Measurements from ENCODE around the gene SCGB1C2. TPM values are rescaled to one million over a fixed set of nuclear protein-coding genes. Genes with fewer than 3 reads are reported as not detected.

SCGB1C2 gene
- total RNA-seq, 2 experiments from 2014 or later = not detected

- DNase-seq (peak; percentile 31), ATAC-seq (no peak)
These were observed 7.7 kb downstream of the SCGB1C2 start for GRCh38 chr17:144936-145670.

GRCh38 chr17:145671-146541 is 8.5 kb downstream of the SCGB1C2 start:
- H3K9me3 Mint-ChIP-seq (ENCODE audit: low read depth) = no peaks in the 10 kb centered on the region
- ATAC-seq (no peak), DNase-seq (peak; percentile 37)
- no peak overlapping the region for H3K27ac Mint-ChIP-seq
- H3K4me3 Mint-ChIP-seq = no peak overlapping the region
- no peaks in the 10 kb centered on the region for H3K36me3 Mint-ChIP-seq
- peaks cover 2% of the 10 kb centered on the region for H3K4me1 Mint-ChIP-seq
- H3K27me3 Mint-ChIP-seq = no peaks in the 10 kb centered on the region
- CTCF ChIA-PET = interaction anchor here (1.3 kb wide), 1 partner anchor 37 kb away, joined by 3 read pairs; no protein-coding TSS in a partner anchor

More at GRCh38 chr17:144936-145670, 7.7 kb downstream of the SCGB1C2 start:
- no peaks in the 10 kb centered on the region for H3K27me3 Mint-ChIP-seq
- CTCF ChIA-PET = interaction anchor here (1.3 to 1.7 kb wide), 3 partner anchors 38 to 555 kb away, joined by 3 to 6 read pairs (median 4); no protein-coding TSS in a partner anchor
- peaks cover 2% of the 10 kb centered on the region for H3K4me1 Mint-ChIP-seq
- H3K4me3 Mint-ChIP-seq = no peak overlapping the region
- H3K27ac Mint-ChIP-seq = no peak overlapping the region
- H3K36me3 Mint-ChIP-seq = no peaks in the 10 kb centered on the region
- no peaks in the 10 kb centered on the region for H3K9me3 Mint-ChIP-seq (ENCODE audit: low read depth)

DNA sequence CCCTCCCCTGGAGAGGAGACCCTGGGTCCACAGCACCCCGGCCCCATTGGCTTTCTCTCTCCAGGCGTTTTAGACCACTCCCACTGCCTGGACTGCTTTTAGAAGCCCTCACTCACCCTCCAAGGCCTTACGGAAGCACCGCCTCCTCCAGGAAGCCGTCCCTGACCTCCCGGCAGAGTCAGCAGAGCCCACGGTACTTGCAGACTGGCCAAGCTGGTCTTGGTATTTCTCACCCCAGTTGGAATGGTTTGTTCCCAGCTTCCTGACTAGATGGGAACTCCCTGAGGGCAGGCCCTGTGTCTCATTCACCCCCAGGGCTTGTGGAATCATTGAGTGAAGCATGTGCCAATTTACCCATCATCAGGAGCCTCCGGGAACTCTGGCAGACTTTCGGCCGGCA is 9.2 kb downstream of the SCGB1C2 start:
- ATAC-seq (no peak), DNase-seq (no peak)
- no peaks in the 10 kb centered on the region for H3K27me3 Mint-ChIP-seq
- H3K36me3 Mint-ChIP-seq = no peaks in the 10 kb centered on the region
- H3K4me1 Mint-ChIP-seq = peaks cover 2% of the 10 kb centered on the region
- H3K9me3 Mint-ChIP-seq (ENCODE audit: low read depth) = no peaks in the 10 kb centered on the region
- H3K27ac Mint-ChIP-seq = no peak overlapping the region
- H3K4me3 Mint-ChIP-seq = no peak overlapping the region
- CTCF ChIA-PET = interaction anchor here (1.3 kb wide), 1 partner anchor 36 kb away, joined by 3 read pairs; no protein-coding TSS in a partner anchor

DNA sequence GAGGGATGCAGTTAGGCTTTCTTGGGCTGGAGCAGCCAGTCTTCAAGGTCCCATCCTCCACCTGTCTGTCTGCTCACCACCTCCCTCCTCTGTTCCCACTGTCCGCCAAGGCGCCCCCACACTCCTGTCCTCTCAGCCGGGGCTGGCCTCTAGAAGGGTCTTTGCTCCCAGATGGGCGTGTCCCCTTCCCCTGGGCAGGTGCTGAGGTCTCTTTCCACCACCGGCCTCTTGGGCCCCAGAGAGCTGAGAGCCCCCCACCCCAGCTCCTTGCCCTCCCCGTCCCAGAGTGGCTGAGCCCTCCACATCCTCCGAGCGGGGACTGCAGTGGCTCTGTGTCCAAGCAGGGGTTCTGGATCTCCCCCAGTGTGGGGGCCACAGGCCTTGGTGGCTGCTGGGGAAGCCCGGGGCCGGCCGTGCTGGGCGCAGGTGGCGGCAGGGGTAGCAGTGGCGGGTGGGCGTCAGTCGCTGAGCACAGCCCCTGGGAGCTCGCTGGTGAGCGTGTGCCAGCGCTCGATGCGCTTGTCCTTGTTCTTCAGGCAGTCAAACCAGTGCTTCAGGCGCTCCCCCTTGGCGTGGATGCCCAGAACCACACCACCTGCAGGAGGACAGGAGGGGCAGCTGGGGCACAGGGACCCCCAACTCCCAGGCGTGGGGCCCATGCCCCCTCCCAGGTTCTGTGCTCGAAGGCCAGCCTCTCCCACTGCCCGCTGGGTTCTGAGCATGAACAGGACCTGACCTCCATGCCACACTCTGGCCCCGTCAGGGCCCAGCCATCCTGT is 9.8 kb downstream of the SCGB1C2 start:
- peaks cover 2% of the 10 kb centered on the region for H3K4me1 Mint-ChIP-seq
- peak; percentile 25 for DNase-seq
- H3K27ac Mint-ChIP-seq = no peak overlapping the region
- H3K27me3 Mint-ChIP-seq = no peaks in the 10 kb centered on the region
- no peaks in the 10 kb centered on the region for H3K36me3 Mint-ChIP-seq
- CTCF ChIA-PET = no interaction called here
- no peak overlapping the region for H3K4me3 Mint-ChIP-seq
- no peaks in the 10 kb centered on the region for H3K9me3 Mint-ChIP-seq (ENCODE audit: low read depth)
- no peak for ATAC-seq

GRCh38 chr17:147796-148740 is 10.7 kb downstream of the SCGB1C2 start:
- DNase-seq = no peak
- CTCF ChIA-PET = no interaction called here
- H3K27me3 Mint-ChIP-seq = no peaks in the 10 kb centered on the region
- peaks cover 2% of the 10 kb centered on the region for H3K4me1 Mint-ChIP-seq
- H3K27ac Mint-ChIP-seq = no peak overlapping the region
- ATAC-seq = no peak
- no peaks in the 10 kb centered on the region for H3K9me3 Mint-ChIP-seq (ENCODE audit: low read depth)
- H3K36me3 Mint-ChIP-seq = no peaks in the 10 kb centered on the region
- H3K4me3 Mint-ChIP-seq = no peak overlapping the region

GRCh38 chr17:148757-149156 is 11.4 kb downstream of the SCGB1C2 start:
- no peak overlapping the region for H3K4me3 Mint-ChIP-seq
- H3K27me3 Mint-ChIP-seq = no peaks in the 10 kb centered on the region
- CTCF ChIA-PET = no interaction called here
- H3K27ac Mint-ChIP-seq = no peak overlapping the region
- ATAC-seq (no peak), DNase-seq (no peak)
- H3K9me3 Mint-ChIP-seq (ENCODE audit: low read depth) = no peaks in the 10 kb centered on the region
- no peaks in the 10 kb centered on the region for H3K36me3 Mint-ChIP-seq
- no peaks in the 10 kb centered on the region for H3K4me1 Mint-ChIP-seq

DNA sequence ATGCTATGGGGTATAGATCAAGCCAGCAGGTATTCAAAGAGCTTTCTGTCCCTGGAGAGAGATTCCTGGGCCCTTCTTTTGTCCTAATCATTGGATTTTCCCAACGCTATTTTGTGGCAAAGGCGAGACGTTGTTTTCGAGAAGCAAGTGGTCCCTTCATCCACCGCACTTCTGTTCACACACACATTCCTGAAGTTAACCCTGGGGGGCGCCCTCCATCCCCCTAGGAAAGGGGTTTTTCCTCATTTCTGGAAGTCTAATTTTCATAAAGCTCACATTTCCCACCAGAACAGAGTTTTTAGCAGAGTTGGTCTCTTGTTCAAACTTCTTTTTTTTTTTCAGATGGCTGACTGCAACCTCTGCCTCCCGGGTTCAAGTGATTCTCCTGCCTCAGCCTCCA is 11.9 kb downstream of the SCGB1C2 start:
- CTCF ChIA-PET = interaction anchor here (1.3 kb wide), 1 partner anchor 114 kb away, joined by 3 read pairs; no protein-coding TSS in a partner anchor
- Mint-ChIP-seq H3K36me3 (no peaks in the 10 kb centered on the region), H3K9me3 (ENCODE audit: low read depth) (no peaks in the 10 kb centered on the region), H3K27ac (no peak overlapping the region), H3K4me3 (no peak overlapping the region), H3K4me1 (no peaks in the 10 kb centered on the region), H3K27me3 (no peaks in the 10 kb centered on the region)
- DNase-seq (no peak), ATAC-seq (no peak)

- no peaks in the 10 kb centered on the region for H3K36me3 Mint-ChIP-seq
- H3K27me3 Mint-ChIP-seq = no peaks in the 10 kb centered on the region
- no peak overlapping the region for H3K27ac Mint-ChIP-seq
- ATAC-seq (no peak), DNase-seq (no peak)
- H3K9me3 Mint-ChIP-seq (ENCODE audit: low read depth) = no peaks in the 10 kb centered on the region
- no peaks in the 10 kb centered on the region for H3K4me1 Mint-ChIP-seq
- no peak overlapping the region for H3K4me3 Mint-ChIP-seq
- CTCF ChIA-PET = interaction anchor here (1.3 kb wide), 1 partner anchor 113 kb away, joined by 3 read pairs; no protein-coding TSS in a partner anchor
These were observed 12.7 kb downstream of the SCGB1C2 start for GRCh38 chr17:149897-150584.

- H3K27me3 Mint-ChIP-seq = no peaks in the 10 kb centered on the region
- CTCF ChIA-PET = no interaction called here
- no peak for DNase-seq
- ATAC-seq = no peak
- H3K36me3 Mint-ChIP-seq = no peaks in the 10 kb centered on the region
- no peaks in the 10 kb centered on the region for H3K9me3 Mint-ChIP-seq (ENCODE audit: low read depth)
- no peak overlapping the region for H3K4me3 Mint-ChIP-seq
- no peak overlapping the region for H3K27ac Mint-ChIP-seq
- H3K4me1 Mint-ChIP-seq = no peaks in the 10 kb centered on the region
These were observed 13.6 kb downstream of the SCGB1C2 start for GRCh38 chr17:151004-151403.

DNA sequence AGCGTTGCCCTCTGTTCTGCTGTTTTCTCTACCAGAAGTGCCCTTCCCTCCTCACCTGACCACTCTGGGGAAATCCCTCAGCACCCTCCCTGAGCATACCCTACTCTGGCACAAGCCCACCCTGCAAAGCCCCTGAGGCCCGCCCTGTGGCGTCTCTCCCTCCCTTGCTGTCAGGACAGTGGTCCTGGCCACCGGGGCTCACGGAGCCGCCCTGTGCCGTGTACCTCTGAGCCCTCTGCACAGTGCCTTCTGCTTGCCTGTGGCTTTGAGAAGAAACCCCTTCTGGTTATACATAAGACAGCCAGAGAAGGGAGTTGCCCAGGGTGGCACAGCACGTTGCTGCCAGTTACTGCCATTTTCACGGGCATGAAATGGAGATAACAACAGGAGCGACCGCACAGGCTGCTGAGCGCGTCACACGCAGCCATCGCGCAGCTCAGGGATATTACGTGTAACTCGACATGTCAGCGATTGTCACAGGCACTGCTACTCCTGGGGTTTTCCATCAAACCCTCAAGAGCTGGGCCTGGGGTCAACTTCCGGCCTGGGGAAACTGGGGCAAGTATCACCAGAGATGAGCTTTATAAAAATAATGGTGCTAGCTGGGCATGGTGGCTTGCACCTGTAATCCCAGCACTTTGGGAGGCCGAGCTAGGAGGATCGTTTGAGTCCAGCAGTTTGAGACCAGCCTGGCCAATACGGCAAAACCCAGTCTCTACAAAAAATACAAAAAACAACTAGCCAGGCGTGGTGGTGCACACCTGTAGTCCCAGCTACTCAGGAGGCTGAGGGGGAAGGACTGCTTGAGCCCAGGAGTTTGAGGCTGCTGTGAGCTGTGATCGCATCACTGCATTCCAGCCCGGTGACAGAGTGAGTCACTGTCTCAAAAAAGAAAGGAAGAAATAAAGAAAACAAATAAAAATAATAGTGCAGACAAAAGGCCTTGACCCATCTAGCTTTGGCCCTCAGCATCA is 14.8 kb downstream of the SCGB1C2 start:
- Mint-ChIP-seq H3K27ac (no peak overlapping the region), H3K36me3 (no peaks in the 10 kb centered on the region), H3K4me1 (no peaks in the 10 kb centered on the region), H3K9me3 (ENCODE audit: low read depth) (no peaks in the 10 kb centered on the region), H3K4me3 (no peak overlapping the region), H3K27me3 (no peaks in the 10 kb centered on the region)
- ATAC-seq (no peak), DNase-seq (no peak)
- CTCF ChIA-PET = interaction anchor here (1.4 kb wide), 1 partner anchor 25 kb away, joined by 3 read pairs; no protein-coding TSS in a partner anchor

DNA sequence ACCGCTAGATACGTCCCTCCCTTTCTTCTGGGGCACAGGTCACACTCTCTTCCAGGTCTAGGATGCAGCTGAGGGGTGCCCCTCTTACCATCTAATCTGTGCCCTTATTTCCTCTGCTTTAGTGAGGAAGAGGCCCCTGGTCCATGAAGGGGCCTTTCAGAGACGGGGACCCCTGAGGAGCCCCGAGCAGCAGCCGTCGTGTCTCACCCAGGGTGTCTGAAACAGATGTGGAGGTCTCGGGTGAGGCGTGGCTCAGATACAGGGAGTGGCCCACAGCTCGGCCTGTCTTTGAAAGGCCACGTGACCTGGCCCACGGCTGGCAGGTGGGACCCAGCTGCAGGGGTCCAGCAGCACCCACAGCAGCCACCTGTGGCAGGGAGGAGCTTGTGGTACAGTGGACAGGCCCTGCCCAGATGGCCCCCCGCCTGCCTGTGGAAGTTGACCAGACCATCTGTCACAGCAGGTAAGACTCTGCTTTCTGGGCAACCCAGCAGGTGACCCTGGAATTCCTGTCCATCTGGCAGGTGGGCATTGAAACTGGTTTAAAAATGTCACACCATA is 15.6 kb downstream of the SCGB1C2 start:
- DNase-seq (no peak), ATAC-seq (no peak)
- CTCF ChIA-PET = interaction anchor here (0.9 to 1.4 kb wide), 2 partner anchors 16 to 24 kb away, joined by 3 read pairs; no protein-coding TSS in a partner anchor
- Mint-ChIP-seq H3K36me3 (no peaks in the 10 kb centered on the region), H3K4me1 (no peaks in the 10 kb centered on the region), H3K9me3 (ENCODE audit: low read depth) (no peaks in the 10 kb centered on the region), H3K27me3 (no peaks in the 10 kb centered on the region), H3K27ac (no peak overlapping the region), H3K4me3 (no peak overlapping the region)
